Dermis blood vessel endothelial cell (primary cell): ENCODE results near the gene DNAAF5. TPM values are rescaled to one million over a fixed set of nuclear protein-coding genes. Genes with fewer than 3 reads are reported as not detected.

Experiments
- DNase-seq: peaks from one replicate; pipeline ENCODE4 v3.0.0; 2010
- total RNA-seq: library from RNA; depleted of rRNA; stranded (reverse); fragments of >200 nt; gene quantifications from 2 replicates; pipeline ENCODE4 v1.2.3, GENCODE V29; 2014

The DNAAF5 gene
- total RNA-seq, 1 donor from 2014 or later: 19.2 TPM

GRCh38 chr7:816751-817671, 90.5 kb downstream of the DNAAF5 start:
- peak; percentile 52 for DNase-seq

- peak; percentile 62 for DNase-seq
Observed at GRCh38 chr7:818031-818699, 91.7 kb downstream of the DNAAF5 start.

GRCh38 chr7:820341-820740, 93.8 kb downstream of the DNAAF5 start:
- DNase-seq: no peak

- DNase-seq: no peak
Observed at GRCh38 chr7:821688-822087, 95.2 kb downstream of the DNAAF5 start.

GRCh38 chr7:822692-823276, 96.3 kb downstream of the DNAAF5 start:
- DNase-seq: no peak

GRCh38 chr7:823649-824048, 97.2 kb downstream of the DNAAF5 start:
- DNase-seq: peak; percentile 40

- DNase-seq: no peak
Observed at GRCh38 chr7:824081-824480, 97.6 kb downstream of the DNAAF5 start.

GRCh38 chr7:824664-825063, 98.2 kb downstream of the DNAAF5 start:
- no peak for DNase-seq

GRCh38 chr7:825386-825785, 98.9 kb downstream of the DNAAF5 start:
- DNase-seq: no peak

GRCh38 chr7:826230-826917, 99.9 kb downstream of the DNAAF5 start:
- peak; percentile 70 for DNase-seq

- DNase-seq: no peak
Observed at GRCh38 chr7:828793-829561, 102.5 kb downstream of the DNAAF5 start.

GRCh38 chr7:830069-830468, 103.6 kb downstream of the DNAAF5 start:
- no peak for DNase-seq

- peak; percentile 92 for DNase-seq
Observed at GRCh38 chr7:831596-832166, 105.2 kb downstream of the DNAAF5 start.

GRCh38 chr7:832167-832967, 105.9 kb downstream of the DNAAF5 start, which contains the start of gene SUN1:
Gene SUN1, plus strand, starts transcription at chr7:832476. Its CDS starts 49 bp downstream, at chr7:832525.
- DNase-seq: peak; percentile 95

- DNase-seq: no peak
Observed at GRCh38 chr7:832968-833424, 106.5 kb downstream of the DNAAF5 start.

- no peak for DNase-seq
Observed at GRCh38 chr7:833601-834258, 107.2 kb downstream of the DNAAF5 start.

GRCh38 chr7:834277-834676, 107.8 kb downstream of the DNAAF5 start:
- DNase-seq: no peak

- DNase-seq: no peak
Observed at GRCh38 chr7:835021-835420, 108.5 kb downstream of the DNAAF5 start.

- DNase-seq: no peak
Observed at GRCh38 chr7:835485-836401, 109.2 kb downstream of the DNAAF5 start.
